Mesodermal cell (in vitro differentiated cells): Measurements from ENCODE around the gene INSC.

ENCODE experiments used
- H3K27ac ChIP-seq: 2 replicates; pipeline ENCODE4 v1.7.0; 2013; ENCODE audit warnings: mild to moderate bottlenecking, low read depth, low read length, moderate library complexity; ENCODE audit not compliant: severe bottlenecking
- H3K36me3 ChIP-seq: 2 replicates; pipeline ENCODE4 v1.7.1; 2013; ENCODE audit warnings: mild to moderate bottlenecking, low read length, moderate library complexity; ENCODE audit not compliant: control insufficient read depth, insufficient read depth
- H3K4me1 ChIP-seq: one replicate; pipeline ENCODE4 v1.7.1; 2013; ENCODE audit warnings: mild to moderate bottlenecking, low read length; ENCODE audit not compliant: insufficient read depth, control insufficient read depth, poor library complexity, severe bottlenecking
- H3K4me3 ChIP-seq: 2 replicates; pipeline ENCODE4 v1.7.0; 2013; ENCODE audit warnings: low read length, control low read depth, mild to moderate bottlenecking; ENCODE audit not compliant: insufficient read depth, poor library complexity, severe bottlenecking; ENCODE audit errors: extremely low read depth
- H3K9me3 ChIP-seq: 2 replicates; pipeline ENCODE4 v1.7.1; 2013; ENCODE audit warnings: mild to moderate bottlenecking, low read length, moderate library complexity; ENCODE audit not compliant: control insufficient read depth
- WGBS, 2 experiments: methylation state at CpG; one replicate each; pipeline ENCODE4 v1.1.5; 2013; ENCODE audit warnings: missing lambda C conversion rate in 2 of 2; ENCODE audit not compliant: insufficient coverage in 2 of 2; 5-methylcytosine and 5-hydroxymethylcytosine counted together

INSC gene

GRCh38 chr11:15170698-15171097, 56.0 kb downstream of the INSC start:
- Histone ChIP-seq H3K27ac (no peak overlapping the region), H3K4me1 (no peaks in the 10 kb centered on the region), H3K36me3 (no peaks in the 10 kb centered on the region), H3K9me3 (no peaks in the 10 kb centered on the region), H3K4me3 (no peak overlapping the region)
- WGBS, 2 experiments, result 93% methylated on average over 3 of the region's 3 CpGs; no CpG with 5 or more reads in 1 of the 2 experiments

GRCh38 chr11:15171956-15172355, 57.2 kb downstream of the INSC start:
- Histone ChIP-seq H3K9me3 (no peaks in the 10 kb centered on the region), H3K4me1 (no peaks in the 10 kb centered on the region), H3K4me3 (no peak overlapping the region), H3K27ac (no peak overlapping the region), H3K36me3 (no peaks in the 10 kb centered on the region)
- 100% methylated on average over 2 of the region's 3 CpGs; no CpG with 5 or more reads in 1 of the 2 experiments for WGBS, 2 experiments

DNA sequence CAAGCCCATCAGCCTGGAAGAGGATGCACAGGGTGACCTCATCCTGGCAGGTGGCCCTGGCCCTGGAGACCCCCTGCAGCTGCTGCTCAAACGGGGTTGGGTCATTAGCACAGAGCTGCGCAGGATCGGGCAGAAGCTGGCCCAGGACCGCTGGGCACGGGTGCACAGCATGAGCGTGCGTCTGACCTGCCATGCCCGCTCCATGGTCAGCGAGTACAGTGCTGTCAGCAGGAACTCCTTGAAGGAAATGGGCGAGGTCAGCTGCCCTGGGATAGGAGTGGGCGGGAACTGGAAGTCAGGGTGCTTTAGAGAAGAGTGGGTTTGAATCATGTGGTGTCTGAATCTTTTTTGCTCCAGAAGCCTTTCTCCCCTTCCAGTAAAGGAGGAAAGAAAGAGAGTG, 61.1 kb downstream of the INSC start:
- H3K4me3 ChIP-seq, result no peak overlapping the region
- WGBS, 2 experiments, result 86 to 90% methylated on average over 11 of the region's 11 CpGs
- no peaks in the 10 kb centered on the region for H3K4me1 ChIP-seq
- no peak overlapping the region for H3K27ac ChIP-seq
- no peaks in the 10 kb centered on the region for H3K36me3 ChIP-seq
- H3K9me3 ChIP-seq, result no peaks in the 10 kb centered on the region

DNA sequence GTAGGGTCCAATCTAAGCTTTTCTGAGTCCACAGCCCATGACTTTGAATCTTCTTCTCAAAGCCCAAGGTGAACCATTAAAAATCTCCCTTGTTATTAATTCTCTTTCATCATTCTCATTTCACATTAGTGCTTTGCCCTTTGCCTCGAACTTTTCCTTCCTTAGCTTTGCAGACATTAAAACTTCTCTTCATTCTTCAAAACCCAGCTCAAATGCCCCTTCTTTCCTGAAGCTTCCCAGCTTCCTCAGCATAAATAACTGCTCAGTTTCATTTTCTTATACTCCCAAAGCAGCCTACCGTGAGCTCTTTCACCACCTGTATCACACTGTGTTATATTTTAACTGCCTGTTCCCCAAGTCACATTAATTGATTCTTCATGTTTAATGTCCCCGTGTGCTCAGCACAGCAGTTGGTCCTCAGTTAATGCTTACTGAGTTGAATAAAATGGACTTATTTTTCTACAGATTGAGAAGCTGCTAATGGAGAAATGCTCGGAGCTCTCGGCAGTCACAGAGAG, 62.0 kb downstream of the INSC start:
- Histone ChIP-seq H3K27ac (no peak overlapping the region), H3K36me3 (no peaks in the 10 kb centered on the region), H3K9me3 (no peaks in the 10 kb centered on the region), H3K4me1 (no peaks in the 10 kb centered on the region), H3K4me3 (no peak overlapping the region)
- 88 to 90% methylated on average over 4 to 5 of the region's 5 CpGs for WGBS, 2 experiments

- Histone ChIP-seq H3K9me3 (no peaks in the 10 kb centered on the region), H3K4me1 (no peaks in the 10 kb centered on the region), H3K36me3 (no peaks in the 10 kb centered on the region), H3K4me3 (no peak overlapping the region), H3K27ac (no peak overlapping the region)
- 93 to 100% methylated on average over 1 to 2 of the region's 2 CpGs for WGBS, 2 experiments
Measured at GRCh38 chr11:15177491-15177890, 62.8 kb downstream of the INSC start.

- WGBS, 2 experiments, result 90 to 93% methylated on average over 2 to 3 of the region's 3 CpGs
- no peaks in the 10 kb centered on the region for H3K36me3 ChIP-seq
Measured at GRCh38 chr11:15178214-15178613, 63.5 kb downstream of the INSC start.

DNA sequence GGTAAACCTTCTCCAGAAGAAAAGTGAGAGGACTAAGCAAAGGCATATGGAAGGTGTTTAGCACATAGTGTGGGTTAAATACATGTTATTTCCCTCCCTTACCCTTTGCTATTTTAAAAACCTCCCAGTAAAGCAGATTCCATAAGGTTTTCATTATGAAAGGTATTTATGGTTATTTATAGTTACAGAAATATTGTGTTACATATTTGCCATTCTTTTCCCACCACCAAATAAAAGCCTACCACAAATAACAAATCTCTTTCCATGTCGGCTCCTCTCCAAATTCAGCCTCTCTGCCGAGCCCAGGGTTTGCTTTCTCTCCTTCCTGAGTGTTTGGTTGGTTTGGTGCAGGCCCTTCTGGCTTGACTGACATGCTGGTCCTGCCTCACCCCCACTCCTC, 64.4 kb downstream of the INSC start:
- no peaks in the 10 kb centered on the region for H3K36me3 ChIP-seq
- H3K4me1 ChIP-seq, result no peaks in the 10 kb centered on the region
- H3K27ac ChIP-seq, result no peak overlapping the region
- 80% methylated on average over 1 of the region's 2 CpGs; no CpG with 5 or more reads in 1 of the 2 experiments for WGBS, 2 experiments
- no peaks in the 10 kb centered on the region for H3K9me3 ChIP-seq
- no peak overlapping the region for H3K4me3 ChIP-seq

More at GRCh38 chr11:15178214-15178613, 63.5 kb downstream of the INSC start:
- Histone ChIP-seq H3K4me1 (no peaks in the 10 kb centered on the region), H3K27ac (no peak overlapping the region), H3K4me3 (no peak overlapping the region), H3K9me3 (no peaks in the 10 kb centered on the region)

DNA sequence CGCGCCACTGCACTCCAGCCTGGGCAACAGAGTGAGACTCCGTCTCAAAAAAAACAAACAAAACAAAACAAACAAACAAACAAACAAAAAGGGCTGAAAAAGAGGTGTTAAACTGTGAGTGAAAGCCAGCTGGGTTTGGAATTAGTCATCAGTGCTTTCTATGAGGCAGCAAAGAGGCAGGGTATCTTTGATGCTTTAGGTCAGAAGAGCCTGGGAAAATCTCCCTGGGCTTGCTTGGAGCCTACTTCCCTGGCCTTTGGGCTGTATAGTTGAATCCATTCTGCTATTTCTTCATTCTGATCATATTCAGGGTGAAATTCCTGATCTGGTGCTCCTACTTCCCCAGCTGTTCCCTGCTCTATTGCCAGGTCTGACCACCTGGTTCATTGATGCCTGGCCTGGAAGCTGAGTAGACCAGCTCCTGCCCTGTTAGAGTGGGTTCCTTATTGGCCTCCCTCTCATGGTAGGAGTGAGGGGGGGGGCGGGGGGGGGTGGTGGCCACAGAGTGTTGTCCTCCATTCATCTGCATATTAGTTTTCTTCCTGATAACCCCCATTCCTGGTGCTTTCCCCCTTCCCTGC, 65.6 kb downstream of the INSC start:
- no CpG with 5 or more reads among the region's 4 CpGs for WGBS, 2 experiments
- H3K36me3 ChIP-seq, result no peaks in the 10 kb centered on the region
- H3K9me3 ChIP-seq, result no peaks in the 10 kb centered on the region
- H3K4me1 ChIP-seq, result no peaks in the 10 kb centered on the region
- H3K4me3 ChIP-seq, result no peak overlapping the region
- no peak overlapping the region for H3K27ac ChIP-seq

- Histone ChIP-seq H3K27ac (no peak overlapping the region), H3K9me3 (no peaks in the 10 kb centered on the region), H3K4me1 (no peaks in the 10 kb centered on the region), H3K36me3 (no peaks in the 10 kb centered on the region), H3K4me3 (no peak overlapping the region)
- 90% methylated on average over 1 of the region's 1 CpG; no CpG with 5 or more reads in 1 of the 2 experiments for WGBS, 2 experiments
Measured at GRCh38 chr11:15182372-15182771, 67.6 kb downstream of the INSC start.

GRCh38 chr11:15185021-15185420, 70.3 kb downstream of the INSC start:
- WGBS, 2 experiments, result no CpG with 5 or more reads among the region's 1 CpG

GRCh38 chr11:15186146-15186545, 71.4 kb downstream of the INSC start:
- no peaks in the 10 kb centered on the region for H3K9me3 ChIP-seq
- no peak overlapping the region for H3K27ac ChIP-seq
- H3K4me3 ChIP-seq, result no peak overlapping the region
- WGBS, 2 experiments, result 58 to 62% methylated on average over 2 of the region's 4 CpGs
- no peaks in the 10 kb centered on the region for H3K4me1 ChIP-seq
- no peaks in the 10 kb centered on the region for H3K36me3 ChIP-seq

More at GRCh38 chr11:15185021-15185420, 70.3 kb downstream of the INSC start:
- H3K36me3 ChIP-seq, result no peaks in the 10 kb centered on the region
- no peaks in the 10 kb centered on the region for H3K4me1 ChIP-seq
- no peaks in the 10 kb centered on the region for H3K9me3 ChIP-seq
- H3K4me3 ChIP-seq, result no peak overlapping the region
- no peak overlapping the region for H3K27ac ChIP-seq
